Gastrocnemius medialis (tissue), 4 donors: Measurements from ENCODE around the gene ACHE. TPM values are rescaled to one million over a fixed set of nuclear protein-coding genes. Genes with fewer than 3 reads are reported as not detected.
"Not testable (repeated sequence)": the region's sequence is repeated elsewhere in the genome, so short reads cannot be mapped to it uniquely, and the experiment has no call there.

ENCODE experiments used
- ATAC-seq, 2 donors: fragments of 150-250 bp; one replicate each; pipeline ENCODE4 v1.9.1; 2016
- DNase-seq, 2 donors: peaks; one replicate each; pipeline ENCODE4 v3.0.0-alpha.2; 2019
- H3K27ac ChIP-seq, 4 donors: fragments of 200-600 bp; sonication (generic); 1 replicate in 1 of 4; 2 replicates in 3 of 4; pipeline ENCODE4 v1.5.1; 2016 to 2018; ENCODE audit warnings: mild to moderate bottlenecking in 2 of 4, moderate library complexity in 1 of 4
- H3K27me3 ChIP-seq, 3 donors: fragments of 200-600 bp; sonication (generic) in 2 of 3; 1 replicate in 1 of 3; 2 replicates in 2 of 3; pipeline versions ENCODE4 v1.5.1 to v1.6.0; 2016 to 2019; ENCODE audit warnings: mild to moderate bottlenecking in 1 of 3, moderate library complexity in 1 of 3
- H3K36me3 ChIP-seq, 2 donors: fragments of 200-600 bp; sonication (generic) in 1 of 2; one replicate each; pipeline ENCODE4 v1.5.1; 2017 to 2018
- H3K4me1 ChIP-seq, 2 donors: fragments of 200-600 bp; sonication (generic) in 1 of 2; one replicate each; pipeline ENCODE4 v1.5.1; 2016 to 2017; ENCODE audit warnings: mild to moderate bottlenecking in 2 of 2
- H3K4me3 ChIP-seq, 4 donors: fragments of 200-600 bp; sonication (generic) in 3 of 4; 1 replicate in 1 of 4; 2 replicates in 3 of 4; pipeline ENCODE4 v1.5.1; 2016 to 2019; ENCODE audit warnings: mild to moderate bottlenecking in 2 of 4
- H3K9me3 ChIP-seq, 3 donors: fragments of 200-600 bp; sonication (generic) in 2 of 3; 1 replicate in 1 of 3; 2 replicates in 2 of 3; pipeline ENCODE4 v1.5.1; 2016 to 2019
- POLR2A ChIP-seq, 2 donors: fragments of 450-650 bp; IDR thresholded peaks; one replicate each; pipeline ENCODE4 v1.6.1; 2017; ENCODE audit warnings: antibody characterized with exemption in 2 of 2, mild to moderate bottlenecking in 2 of 2, moderate library complexity in 2 of 2
- in situ Hi-C, 4 donors: fragments of 200-750 bp; cut with MboI; loops; one replicate each; pipeline versions ENCODE4 v1.15.0 to v1.8.0; 2017; ENCODE audit warnings: low sequenced_read_pairs in 4 of 4
- intact Hi-C: fragments of 100-400 bp; cut with DNase I; formaldehyde crosslinking; loops from one replicate; pipeline ENCODE4 v1.15.1; 2023; ENCODE audit warnings: low total_unique reads
- total RNA-seq, 4 donors: library from RNA; depleted of rRNA; stranded (reverse); fragments of >200 nt; gene quantifications; one replicate each; pipeline versions ENCODE4 v1.1.0 to v1.2.3, GENCODE V29; 2016
- TF ChIP-seq, protein P1 (sequence below), 5 experiments: fragments of 450-650 bp in 3 of 5; fragments of 200-600 bp in 2 of 5; sonication (generic) in 2 of 5; IDR thresholded peaks in 4 of 5; conservative IDR thresholded peaks in 1 of 5; 1 replicate in 4 of 5; 2 replicates in 1 of 5; pipeline ENCODE4 v1.5.1; 2016 to 2019; ENCODE audit warnings: antibody characterized with exemption in 5 of 5, mild to moderate bottlenecking in 3 of 5, moderate library complexity in 3 of 5

ACHE gene
- total RNA-seq = 10 to 100 TPM in 2 of 4 donors, 1 to 10 TPM in 2; 6.5 to 59.5 (median 11.4) TPM

DNA sequence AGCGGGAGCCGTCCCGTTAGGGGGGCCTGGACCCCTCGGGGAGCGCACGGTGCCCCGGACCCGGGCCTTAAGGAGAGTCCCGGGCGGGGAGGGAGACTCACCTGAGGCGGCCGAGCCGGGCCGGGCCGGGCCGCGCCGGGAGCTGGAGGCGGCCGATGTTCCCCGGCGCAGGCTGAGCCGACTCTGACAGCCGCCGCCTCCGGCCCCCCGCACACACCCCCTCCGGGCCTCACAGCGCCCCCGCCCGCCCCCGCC is at the start of gene ACHE:
TSS of gene ACHE (minus strand) at position 188 of the 255 bp plus-strand sequence. CDS start 1,656 bp downstream, outside the sequence.
- Histone ChIP-seq H3K4me3 (peak within 1 kb of the TSS; percentile 67 to 90 (median 81)), H3K27me3 (peaks cover 0 to 6% (median 0%) of the 10 kb centered on the region in 3 donors), H3K36me3 (no peaks in the 10 kb centered on the region), H3K27ac (peak within 1 kb of the TSS; percentile 82 to 95 (median 91)), H3K4me1 (peaks cover 18 to 41% of the 10 kb centered on the region in 2 donors), H3K9me3 (no peaks in the 10 kb centered on the region)
- TF ChIP-seq POLR2A (IDR thresholded peaks at IDR 0.05) = peak; percentile 18 to 31
- TF ChIP-seq, protein P1, sequence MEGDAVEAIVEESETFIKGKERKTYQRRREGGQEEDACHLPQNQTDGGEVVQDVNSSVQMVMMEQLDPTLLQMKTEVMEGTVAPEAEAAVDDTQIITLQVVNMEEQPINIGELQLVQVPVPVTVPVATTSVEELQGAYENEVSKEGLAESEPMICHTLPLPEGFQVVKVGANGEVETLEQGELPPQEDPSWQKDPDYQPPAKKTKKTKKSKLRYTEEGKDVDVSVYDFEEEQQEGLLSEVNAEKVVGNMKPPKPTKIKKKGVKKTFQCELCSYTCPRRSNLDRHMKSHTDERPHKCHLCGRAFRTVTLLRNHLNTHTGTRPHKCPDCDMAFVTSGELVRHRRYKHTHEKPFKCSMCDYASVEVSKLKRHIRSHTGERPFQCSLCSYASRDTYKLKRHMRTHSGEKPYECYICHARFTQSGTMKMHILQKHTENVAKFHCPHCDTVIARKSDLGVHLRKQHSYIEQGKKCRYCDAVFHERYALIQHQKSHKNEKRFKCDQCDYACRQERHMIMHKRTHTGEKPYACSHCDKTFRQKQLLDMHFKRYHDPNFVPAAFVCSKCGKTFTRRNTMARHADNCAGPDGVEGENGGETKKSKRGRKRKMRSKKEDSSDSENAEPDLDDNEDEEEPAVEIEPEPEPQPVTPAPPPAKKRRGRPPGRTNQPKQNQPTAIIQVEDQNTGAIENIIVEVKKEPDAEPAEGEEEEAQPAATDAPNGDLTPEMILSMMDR (IDR thresholded peaks at IDR 0.05 in 4 of 5, conservative IDR thresholded peaks at IDR 0.05 in 1 of 5) = no peak
- in situ Hi-C loops (loop anchor here in 1 of 4 donors (5.0 kb wide), 1 partner anchor 162 kb away; no protein-coding TSS in a partner anchor), intact Hi-C loops (loop anchor here (1.0 to 10.0 kb wide), 4 partner anchors 18 to 349 kb away; partner anchors contain the start of genes FIS1, POP7 and TRIM56)
- ATAC-seq (peak; percentile 15 to 16), DNase-seq (no peak)

DNA sequence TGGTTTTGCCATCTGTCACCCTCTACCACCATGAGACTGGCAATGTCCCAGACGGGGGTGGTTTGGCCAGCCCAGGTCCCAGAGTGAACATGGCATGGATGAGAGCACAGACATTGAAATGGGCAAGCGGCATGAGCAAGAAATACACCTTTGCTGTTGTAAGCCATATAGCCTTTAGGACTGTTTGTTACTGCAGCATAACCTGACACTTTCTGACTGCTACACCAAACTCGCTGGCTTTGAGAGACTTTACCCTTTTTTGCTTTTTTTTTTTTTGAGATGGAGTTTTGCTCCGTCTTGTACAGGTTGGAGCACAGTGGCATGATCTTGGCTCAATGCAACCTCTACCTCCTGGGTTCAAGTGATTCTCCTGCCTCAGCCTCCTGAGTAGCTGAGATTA is 48.5 kb upstream of the ACHE start:
- no peaks in the 10 kb centered on the region for H3K4me1 ChIP-seq
- DNase-seq = no peak
- H3K27ac ChIP-seq = no peak overlapping the region
- H3K36me3 ChIP-seq = no peaks in the 10 kb centered on the region
- in situ Hi-C loops (no loop called here), intact Hi-C loops (no loop called here)
- no peak overlapping the region for H3K4me3 ChIP-seq
- H3K9me3 ChIP-seq = no peaks in the 10 kb centered on the region
- peaks cover 0 to 3% (median 0%) of the 10 kb centered on the region in 3 donors for H3K27me3 ChIP-seq
- TF ChIP-seq POLR2A (IDR thresholded peaks at IDR 0.05) = no peak
- TF ChIP-seq, protein P1 (IDR thresholded peaks at IDR 0.05 in 4 of 5, conservative IDR thresholded peaks at IDR 0.05 in 1 of 5) = no peak
- no peak for ATAC-seq

DNA sequence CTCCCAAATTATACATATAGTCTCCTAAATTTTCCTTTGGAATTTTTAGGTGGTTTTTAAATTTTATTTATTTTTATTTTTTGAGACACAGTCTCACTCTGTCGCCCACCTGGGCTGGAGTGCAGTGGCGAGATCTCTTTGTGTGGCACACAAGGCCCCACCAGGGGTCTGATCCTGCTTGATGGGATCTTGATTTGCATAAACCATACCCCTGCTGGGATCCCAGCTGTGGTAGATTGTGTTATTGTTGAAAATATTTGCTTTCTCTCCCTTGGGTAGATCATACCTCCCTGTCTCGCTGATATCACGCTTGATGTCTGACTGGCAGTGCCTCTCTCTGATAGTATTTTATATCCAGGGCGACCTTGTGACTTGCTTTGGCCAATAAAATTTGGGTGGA is 48.0 kb upstream of the ACHE start:
- no peak overlapping the region for H3K27ac ChIP-seq
- no peak for ATAC-seq
- DNase-seq = no peak
- H3K9me3 ChIP-seq = no peaks in the 10 kb centered on the region
- no peak overlapping the region for H3K4me3 ChIP-seq
- no peaks in the 10 kb centered on the region for H3K4me1 ChIP-seq
- intact Hi-C loops (no loop called here), in situ Hi-C loops (no loop called here)
- H3K36me3 ChIP-seq = no peaks in the 10 kb centered on the region
- TF ChIP-seq, protein P1 (IDR thresholded peaks at IDR 0.05 in 4 of 5, conservative IDR thresholded peaks at IDR 0.05 in 1 of 5) = no peak
- TF ChIP-seq POLR2A (IDR thresholded peaks at IDR 0.05) = no peak
- no peaks in the 10 kb centered on the region for H3K27me3 ChIP-seq

DNA sequence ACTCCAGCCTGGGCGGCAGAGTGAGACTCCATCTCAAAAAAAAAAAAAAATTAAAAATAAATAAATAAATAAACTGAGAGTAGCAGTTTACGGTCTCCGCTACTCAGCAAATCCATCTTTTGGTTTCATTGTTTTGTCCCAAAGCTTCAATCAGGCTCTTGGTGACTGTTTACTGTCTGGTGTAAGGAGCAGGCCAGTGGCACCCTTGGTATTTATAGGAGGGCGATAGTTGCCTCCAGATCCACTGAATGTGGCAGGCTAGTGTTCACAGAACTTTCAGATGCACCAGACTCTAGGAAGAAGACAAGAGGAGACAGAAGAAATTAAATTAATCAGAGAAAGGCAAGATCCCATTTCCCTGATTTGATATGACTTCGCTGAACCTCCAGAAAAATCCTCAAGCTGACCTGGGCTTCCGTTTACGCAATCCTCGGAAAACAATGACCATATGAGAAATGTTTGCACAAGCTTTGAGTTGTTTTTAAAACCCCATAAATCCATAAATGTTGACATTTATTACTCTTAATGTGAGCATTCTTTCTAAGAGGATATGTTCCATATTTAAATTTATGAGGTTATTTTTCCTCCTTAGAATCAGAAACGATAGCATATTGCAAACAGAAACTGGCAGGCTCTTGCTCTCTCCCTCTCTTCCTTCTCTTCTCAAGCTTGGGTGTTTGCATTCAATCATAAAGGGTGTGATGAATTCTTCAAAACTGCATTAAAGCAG is 46.5 kb upstream of the ACHE start:
- no peak for TF ChIP-seq POLR2A (IDR thresholded peaks at IDR 0.05)
- TF ChIP-seq, protein P1 (IDR thresholded peaks at IDR 0.05 in 4 of 5, conservative IDR thresholded peaks at IDR 0.05 in 1 of 5) = no peak
- intact Hi-C loops (no loop called here), in situ Hi-C loops (no loop called here)

DNA sequence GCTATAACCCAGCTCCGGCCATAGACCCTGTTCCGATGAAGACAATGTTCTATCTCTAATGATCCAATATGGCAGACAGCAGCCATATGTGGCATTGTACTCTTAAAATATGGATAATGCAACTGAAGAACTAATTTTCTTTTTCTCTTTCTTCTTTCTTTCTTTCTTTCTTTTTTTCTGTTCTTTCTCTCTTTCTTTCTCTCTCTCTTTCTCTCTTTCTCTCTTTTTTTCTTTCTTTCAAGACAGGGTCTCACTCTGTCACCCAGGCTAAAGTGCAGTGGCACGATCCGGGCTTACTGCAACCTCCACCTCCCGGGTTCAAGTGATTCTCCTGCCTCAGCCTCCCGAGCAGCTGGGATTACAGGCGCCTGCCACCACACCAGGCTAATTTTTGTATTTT is 40.5 kb upstream of the ACHE start:
- H3K27me3 ChIP-seq, H3K9me3 ChIP-seq, H3K36me3 ChIP-seq, DNase-seq, intact Hi-C loops, H3K27ac ChIP-seq, H3K4me1 ChIP-seq, in situ Hi-C loops, ATAC-seq, H3K4me3 ChIP-seq: not testable (repeated sequence)

More for the DNA sequence above, 46.5 kb upstream of the ACHE start:
- Histone ChIP-seq H3K9me3 (no peaks in the 10 kb centered on the region), H3K4me1 (no peaks in the 10 kb centered on the region), H3K4me3 (no peak overlapping the region), H3K27me3 (no peaks in the 10 kb centered on the region), H3K36me3 (no peaks in the 10 kb centered on the region), H3K27ac (no peak overlapping the region)
- DNase-seq = no peak
- no peak for ATAC-seq

DNA sequence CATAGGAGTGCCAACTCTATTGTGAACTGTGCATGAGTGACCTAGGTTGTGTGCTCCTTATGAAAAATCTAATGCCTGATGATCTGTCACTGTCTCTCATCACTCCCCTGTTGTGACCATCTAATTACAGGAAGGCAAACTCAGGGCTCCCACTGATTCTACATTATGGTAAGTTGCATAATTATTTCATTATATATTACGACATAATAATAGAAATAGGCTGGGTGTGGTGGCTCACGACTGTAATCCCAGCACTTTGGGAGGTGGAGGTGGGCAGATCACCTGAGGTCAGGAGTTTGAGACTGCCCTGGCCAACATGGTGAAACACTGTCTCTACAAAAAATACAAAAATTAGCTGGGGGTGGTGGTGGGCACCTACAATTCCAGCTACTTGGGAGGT is 39.7 kb upstream of the ACHE start:
- H3K4me3 ChIP-seq, H3K27me3 ChIP-seq, H3K36me3 ChIP-seq, ATAC-seq, intact Hi-C loops, H3K27ac ChIP-seq, in situ Hi-C loops, H3K9me3 ChIP-seq, H3K4me1 ChIP-seq, DNase-seq: not testable (repeated sequence)
